PFSK-1 (cell line): ENCODE measurements around the gene FUOM.

Experiments used
- POLR2AphosphoS5 ChIP-seq: IDR thresholded peaks from 2 replicates; pipeline ENCODE4 v1.6.1; 2012; ENCODE audit warnings: low read depth, mild to moderate bottlenecking, control low read depth, low read length, moderate library complexity
- TF ChIP-seq, protein P1 (sequence below), 2 experiments: IDR thresholded peaks; 2 replicates each; pipeline versions ENCODE4 v1.6.1 to v1.8.0; 2011 to 2012; ENCODE audit warnings: low read depth in 2 of 2, low read length in 2 of 2, control low read depth in 1 of 2, inconsistent platforms in 1 of 2, mild to moderate bottlenecking in 1 of 2, moderate library complexity in 1 of 2; ENCODE audit not compliant: insufficient read depth in 1 of 2

DNA sequence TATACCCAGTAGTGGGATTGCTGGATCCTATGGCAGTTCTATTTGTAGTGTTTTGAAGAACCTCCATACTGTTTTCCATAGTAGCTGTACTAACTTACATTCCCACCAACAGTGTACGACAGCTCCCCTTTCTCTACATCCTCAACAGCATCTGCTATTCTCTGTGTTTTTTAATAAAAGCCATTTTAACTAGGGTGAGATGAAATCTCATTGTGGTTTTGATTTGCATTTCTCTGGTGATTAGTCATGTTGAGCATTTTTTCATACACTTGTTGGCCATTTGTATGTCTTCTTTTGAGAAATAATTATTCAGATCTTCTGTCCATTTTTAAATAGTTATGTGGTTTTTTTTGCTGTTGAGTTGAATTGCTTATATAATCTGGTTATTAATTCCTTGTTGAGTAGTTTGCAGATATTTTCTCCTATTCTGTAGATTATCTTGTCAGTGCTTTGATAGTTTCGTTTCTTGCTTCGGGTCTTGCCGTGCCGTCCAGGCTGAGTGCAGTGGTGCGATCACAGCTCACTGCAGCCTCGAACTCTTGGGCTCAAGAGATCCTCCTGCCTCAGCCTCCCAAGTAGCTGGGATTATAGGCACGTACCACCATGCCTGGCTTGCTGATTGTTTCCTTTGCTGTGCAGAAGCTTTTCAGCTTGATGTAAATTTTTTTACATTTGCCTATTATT is 48.2 kb upstream of the FUOM start:
- TF ChIP-seq, protein P1, sequence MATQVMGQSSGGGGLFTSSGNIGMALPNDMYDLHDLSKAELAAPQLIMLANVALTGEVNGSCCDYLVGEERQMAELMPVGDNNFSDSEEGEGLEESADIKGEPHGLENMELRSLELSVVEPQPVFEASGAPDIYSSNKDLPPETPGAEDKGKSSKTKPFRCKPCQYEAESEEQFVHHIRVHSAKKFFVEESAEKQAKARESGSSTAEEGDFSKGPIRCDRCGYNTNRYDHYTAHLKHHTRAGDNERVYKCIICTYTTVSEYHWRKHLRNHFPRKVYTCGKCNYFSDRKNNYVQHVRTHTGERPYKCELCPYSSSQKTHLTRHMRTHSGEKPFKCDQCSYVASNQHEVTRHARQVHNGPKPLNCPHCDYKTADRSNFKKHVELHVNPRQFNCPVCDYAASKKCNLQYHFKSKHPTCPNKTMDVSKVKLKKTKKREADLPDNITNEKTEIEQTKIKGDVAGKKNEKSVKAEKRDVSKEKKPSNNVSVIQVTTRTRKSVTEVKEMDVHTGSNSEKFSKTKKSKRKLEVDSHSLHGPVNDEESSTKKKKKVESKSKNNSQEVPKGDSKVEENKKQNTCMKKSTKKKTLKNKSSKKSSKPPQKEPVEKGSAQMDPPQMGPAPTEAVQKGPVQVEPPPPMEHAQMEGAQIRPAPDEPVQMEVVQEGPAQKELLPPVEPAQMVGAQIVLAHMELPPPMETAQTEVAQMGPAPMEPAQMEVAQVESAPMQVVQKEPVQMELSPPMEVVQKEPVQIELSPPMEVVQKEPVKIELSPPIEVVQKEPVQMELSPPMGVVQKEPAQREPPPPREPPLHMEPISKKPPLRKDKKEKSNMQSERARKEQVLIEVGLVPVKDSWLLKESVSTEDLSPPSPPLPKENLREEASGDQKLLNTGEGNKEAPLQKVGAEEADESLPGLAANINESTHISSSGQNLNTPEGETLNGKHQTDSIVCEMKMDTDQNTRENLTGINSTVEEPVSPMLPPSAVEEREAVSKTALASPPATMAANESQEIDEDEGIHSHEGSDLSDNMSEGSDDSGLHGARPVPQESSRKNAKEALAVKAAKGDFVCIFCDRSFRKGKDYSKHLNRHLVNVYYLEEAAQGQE (IDR thresholded peaks at IDR 0.05; ENCODE audit: insufficient read depth in 1 of 2, low read depth in 2 of 2, low read length in 2 of 2) = no peak
- no peak for TF ChIP-seq POLR2AphosphoS5
